ENCODE results near the gene MCM9. TPM values are rescaled to one million over a fixed set of nuclear protein-coding genes. Genes with fewer than 3 reads are reported as not detected.

The MCM9 gene
- total and polyA plus RNA-seq, 2 donors from 2014 or later, result 4.8 to 25.9 TPM

GRCh38 chr6:118772886-118773285 is 162.1 kb downstream of the MCM9 start:
- H3K27ac ChIP-seq (ENCODE audit: low read depth in 2 of 2, low read length in 2 of 2), result no peak overlapping the region
- DNase-seq (peak in 1 of 5 donors; percentile 14), FAIRE-seq (no peak)
- H3K4me1 ChIP-seq (ENCODE audit: control insufficient read depth in 2 of 3, insufficient read depth in 2 of 3, low read depth in 1 of 3, low read length in 3 of 3), result no peaks in the 10 kb centered on the region
- H3K9ac ChIP-seq (ENCODE audit: low read length in 3 of 3), result no peak overlapping the region
- TF ChIP-seq, protein P1, sequence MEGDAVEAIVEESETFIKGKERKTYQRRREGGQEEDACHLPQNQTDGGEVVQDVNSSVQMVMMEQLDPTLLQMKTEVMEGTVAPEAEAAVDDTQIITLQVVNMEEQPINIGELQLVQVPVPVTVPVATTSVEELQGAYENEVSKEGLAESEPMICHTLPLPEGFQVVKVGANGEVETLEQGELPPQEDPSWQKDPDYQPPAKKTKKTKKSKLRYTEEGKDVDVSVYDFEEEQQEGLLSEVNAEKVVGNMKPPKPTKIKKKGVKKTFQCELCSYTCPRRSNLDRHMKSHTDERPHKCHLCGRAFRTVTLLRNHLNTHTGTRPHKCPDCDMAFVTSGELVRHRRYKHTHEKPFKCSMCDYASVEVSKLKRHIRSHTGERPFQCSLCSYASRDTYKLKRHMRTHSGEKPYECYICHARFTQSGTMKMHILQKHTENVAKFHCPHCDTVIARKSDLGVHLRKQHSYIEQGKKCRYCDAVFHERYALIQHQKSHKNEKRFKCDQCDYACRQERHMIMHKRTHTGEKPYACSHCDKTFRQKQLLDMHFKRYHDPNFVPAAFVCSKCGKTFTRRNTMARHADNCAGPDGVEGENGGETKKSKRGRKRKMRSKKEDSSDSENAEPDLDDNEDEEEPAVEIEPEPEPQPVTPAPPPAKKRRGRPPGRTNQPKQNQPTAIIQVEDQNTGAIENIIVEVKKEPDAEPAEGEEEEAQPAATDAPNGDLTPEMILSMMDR (IDR thresholded peaks at IDR 0.05; ENCODE audit: borderline replicate concordance, extremely low read depth, insufficient read depth), result no peak
- no peaks in the 10 kb centered on the region for H3K9me3 ChIP-seq (ENCODE audit: control insufficient read depth in 2 of 3, insufficient read depth in 1 of 3, low read length in 3 of 3)
- peak overlapping the region in 1 of 3 donors; percentile 23 for H3K4me3 ChIP-seq (ENCODE audit: low read length in 3 of 3)
- intact Hi-C loops (cut with DNase I), result loop anchor here (10.0 kb wide), 1 partner anchor 488 kb away; no protein-coding TSS in a partner anchor
- no peaks in the 10 kb centered on the region for H3K36me3 ChIP-seq (ENCODE audit: control insufficient read depth in 2 of 3, insufficient read depth in 3 of 3, low read length in 3 of 3)
- no peaks in the 10 kb centered on the region for H3K27me3 ChIP-seq (ENCODE audit: control insufficient read depth, insufficient read depth, low read length)

DNA sequence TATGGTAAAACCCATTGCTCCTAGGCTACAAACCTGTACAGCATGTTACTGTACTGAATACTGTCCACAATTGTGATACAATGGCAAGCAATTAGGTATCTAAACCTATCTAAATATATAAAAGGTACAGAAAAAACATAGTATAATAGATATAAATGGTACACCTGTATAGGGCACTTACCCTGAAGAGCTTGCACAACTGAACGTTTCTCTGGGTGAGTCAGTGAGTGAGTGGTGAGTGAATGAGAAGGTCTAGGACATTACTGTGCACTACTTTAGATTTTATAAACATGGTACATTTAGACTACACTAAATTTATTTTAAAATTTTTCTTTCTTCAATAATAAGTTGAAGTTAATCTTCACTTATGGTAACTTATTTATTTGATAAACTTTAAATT is 163.7 kb downstream of the MCM9 start:
- Histone ChIP-seq H3K27me3 (ENCODE audit: control insufficient read depth, insufficient read depth, low read length) (no peaks in the 10 kb centered on the region), H3K4me3 (ENCODE audit: low read length in 3 of 3) (no peak overlapping the region), H3K27ac (ENCODE audit: low read depth in 2 of 2, low read length in 2 of 2) (no peak overlapping the region), H3K36me3 (ENCODE audit: control insufficient read depth in 2 of 3, insufficient read depth in 3 of 3, low read length in 3 of 3) (no peaks in the 10 kb centered on the region), H3K4me1 (ENCODE audit: control insufficient read depth in 2 of 3, insufficient read depth in 2 of 3, low read depth in 1 of 3, low read length in 3 of 3) (no peaks in the 10 kb centered on the region), H3K9ac (ENCODE audit: low read length in 3 of 3) (no peak overlapping the region), H3K9me3 (ENCODE audit: control insufficient read depth in 2 of 3, insufficient read depth in 1 of 3, low read length in 3 of 3) (no peaks in the 10 kb centered on the region)
- TF ChIP-seq, protein P1 (IDR thresholded peaks at IDR 0.05; ENCODE audit: borderline replicate concordance, extremely low read depth, insufficient read depth), result no peak
- intact Hi-C loops (cut with DNase I), result loop anchor here (10.0 kb wide), 1 partner anchor 486 kb away; no protein-coding TSS in a partner anchor
- DNase-seq, result no peak
- FAIRE-seq, result peak; percentile 78

- no peaks in the 10 kb centered on the region for H3K27me3 ChIP-seq (ENCODE audit: control insufficient read depth, insufficient read depth, low read length)
- TF ChIP-seq, protein P1 (IDR thresholded peaks at IDR 0.05; ENCODE audit: borderline replicate concordance, extremely low read depth, insufficient read depth), result no peak
- no peaks in the 10 kb centered on the region for H3K9me3 ChIP-seq (ENCODE audit: control insufficient read depth in 2 of 3, insufficient read depth in 1 of 3, low read length in 3 of 3)
- H3K36me3 ChIP-seq (ENCODE audit: control insufficient read depth in 2 of 3, insufficient read depth in 3 of 3, low read length in 3 of 3), result no peaks in the 10 kb centered on the region
- H3K27ac ChIP-seq (ENCODE audit: low read depth in 2 of 2, low read length in 2 of 2), result no peak overlapping the region
- H3K9ac ChIP-seq (ENCODE audit: low read length in 3 of 3), result no peak overlapping the region
- intact Hi-C loops (cut with DNase I), result loop anchor here (10.0 kb wide), 1 partner anchor 486 kb away; no protein-coding TSS in a partner anchor
- H3K4me3 ChIP-seq (ENCODE audit: low read length in 3 of 3), result no peak overlapping the region
- H3K4me1 ChIP-seq (ENCODE audit: control insufficient read depth in 2 of 3, insufficient read depth in 2 of 3, low read depth in 1 of 3, low read length in 3 of 3), result no peaks in the 10 kb centered on the region
- no peak for FAIRE-seq
- no peak for DNase-seq
Observed at GRCh38 chr6:118770835-118771234, 164.1 kb downstream of the MCM9 start.

All from kidney (tissue), 14 donors.